ENCODE measurements around the gene ICA1. TPM values are rescaled to one million over a fixed set of nuclear protein-coding genes. Genes with fewer than 3 reads are reported as not detected.
A peak's percentile ranks its signal among the peaks of the same experiment; 100 is the strongest.

Gene ICA1
- total RNA-seq, 3 donors from 2014 or later, result 18.7 to 59.9 (median 41.9) TPM

- Histone ChIP-seq H3K36me3 (ENCODE audit: low read depth) (no peaks in the 10 kb centered on the region), H3K4me1 (ENCODE audit: low read depth) (no peaks in the 10 kb centered on the region), H3K9me3 (no peaks in the 10 kb centered on the region), H3K4me3 (no peak overlapping the region)
- no peak for TF ChIP-seq CTCF (IDR thresholded peaks at IDR 0.05)
- no peak for ATAC-seq
- intact Hi-C loops (cut with DNase I, micrococcal nuclease), result no loop called here
- no peak for DNase-seq
These were observed 132.7 kb downstream of the ICA1 start for GRCh38 chr7:8129318-8129659.

GRCh38 chr7:8128449-8129317 is 133.3 kb downstream of the ICA1 start:
- intact Hi-C loops (cut with DNase I, micrococcal nuclease), result no loop called here
- Histone ChIP-seq H3K4me3 (no peak overlapping the region), H3K9me3 (no peaks in the 10 kb centered on the region), H3K36me3 (ENCODE audit: low read depth) (no peaks in the 10 kb centered on the region), H3K4me1 (ENCODE audit: low read depth) (no peaks in the 10 kb centered on the region)
- no peak for DNase-seq
- no peak for TF ChIP-seq CTCF (IDR thresholded peaks at IDR 0.05)
- ATAC-seq, result no peak

- no peaks in the 10 kb centered on the region for H3K9me3 ChIP-seq
- no peaks in the 10 kb centered on the region for H3K36me3 ChIP-seq (ENCODE audit: low read depth)
- ATAC-seq (no peak), DNase-seq (no peak)
- intact Hi-C loops (cut with DNase I, micrococcal nuclease), result no loop called here
- TF ChIP-seq CTCF (IDR thresholded peaks at IDR 0.05), result no peak
- H3K4me1 ChIP-seq (ENCODE audit: low read depth), result no peaks in the 10 kb centered on the region
- H3K4me3 ChIP-seq, result no peak overlapping the region
These were observed 135.3 kb downstream of the ICA1 start for GRCh38 chr7:8126601-8127167.

- intact Hi-C loops (cut with DNase I, micrococcal nuclease), result no loop called here
- no peak for TF ChIP-seq CTCF (IDR thresholded peaks at IDR 0.05)
- DNase-seq (peak; percentile 41 to 70 (median 48)), ATAC-seq (peak; percentile 88)
- H3K36me3 ChIP-seq (ENCODE audit: low read depth), result no peaks in the 10 kb centered on the region
- no peak overlapping the region for H3K4me3 ChIP-seq
- H3K4me1 ChIP-seq (ENCODE audit: low read depth), result no peaks in the 10 kb centered on the region
- no peaks in the 10 kb centered on the region for H3K9me3 ChIP-seq
These were observed 136.1 kb downstream of the ICA1 start for GRCh38 chr7:8125680-8126444.

GRCh38 chr7:8121243-8121642 is 140.7 kb downstream of the ICA1 start:
- Histone ChIP-seq H3K36me3 (ENCODE audit: low read depth) (no peaks in the 10 kb centered on the region), H3K9me3 (no peaks in the 10 kb centered on the region), H3K4me1 (ENCODE audit: low read depth) (no peaks in the 10 kb centered on the region), H3K4me3 (no peak overlapping the region)
- intact Hi-C loops (cut with DNase I, micrococcal nuclease), result no loop called here
- DNase-seq (no peak), ATAC-seq (no peak)
- TF ChIP-seq CTCF (IDR thresholded peaks at IDR 0.05), result no peak

All from mucosa of descending colon (tissue), 3 donors.